Measurements from ENCODE around the gene SNN.

SNN gene

DNA sequence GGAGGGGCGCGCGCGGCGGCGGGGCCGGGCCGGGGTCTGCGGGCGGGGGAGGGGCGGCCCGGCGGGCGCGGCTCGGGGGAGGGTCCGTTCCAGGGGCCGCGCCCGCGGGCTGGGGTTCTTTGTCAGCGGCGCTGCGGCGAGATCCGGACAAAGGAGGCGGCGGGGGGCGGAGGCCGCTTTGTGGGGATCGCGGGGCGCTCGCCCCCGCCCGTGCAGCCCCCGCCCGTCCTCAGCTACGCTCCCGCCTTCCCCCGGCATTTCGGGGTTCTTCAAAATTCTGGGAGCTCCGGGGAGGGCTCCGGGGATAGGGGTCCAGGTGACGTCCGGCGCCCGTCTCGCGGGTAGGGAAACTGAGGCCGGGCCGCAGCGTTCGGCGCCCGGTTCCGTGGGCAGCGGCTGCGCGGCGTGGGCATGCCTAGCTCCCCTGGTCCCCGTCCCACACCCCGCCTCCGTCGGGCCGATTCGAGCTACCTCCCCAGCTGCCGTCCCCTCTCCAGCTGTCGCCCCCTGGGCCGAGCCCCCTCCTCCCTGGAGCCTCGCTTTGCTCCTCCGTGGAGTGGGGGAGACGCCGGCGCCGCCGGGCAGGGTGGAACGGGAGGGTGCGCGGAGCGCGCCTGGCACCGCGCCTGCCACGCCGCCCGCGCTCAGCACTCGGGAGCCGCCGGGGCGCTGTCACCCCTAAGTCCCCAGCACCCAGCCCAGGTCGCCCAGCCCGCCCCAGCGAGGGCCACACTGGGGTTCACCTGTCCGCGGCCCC, 546 bp downstream of the SNN start:
- peak; percentile 66 for DNase-seq

DNA sequence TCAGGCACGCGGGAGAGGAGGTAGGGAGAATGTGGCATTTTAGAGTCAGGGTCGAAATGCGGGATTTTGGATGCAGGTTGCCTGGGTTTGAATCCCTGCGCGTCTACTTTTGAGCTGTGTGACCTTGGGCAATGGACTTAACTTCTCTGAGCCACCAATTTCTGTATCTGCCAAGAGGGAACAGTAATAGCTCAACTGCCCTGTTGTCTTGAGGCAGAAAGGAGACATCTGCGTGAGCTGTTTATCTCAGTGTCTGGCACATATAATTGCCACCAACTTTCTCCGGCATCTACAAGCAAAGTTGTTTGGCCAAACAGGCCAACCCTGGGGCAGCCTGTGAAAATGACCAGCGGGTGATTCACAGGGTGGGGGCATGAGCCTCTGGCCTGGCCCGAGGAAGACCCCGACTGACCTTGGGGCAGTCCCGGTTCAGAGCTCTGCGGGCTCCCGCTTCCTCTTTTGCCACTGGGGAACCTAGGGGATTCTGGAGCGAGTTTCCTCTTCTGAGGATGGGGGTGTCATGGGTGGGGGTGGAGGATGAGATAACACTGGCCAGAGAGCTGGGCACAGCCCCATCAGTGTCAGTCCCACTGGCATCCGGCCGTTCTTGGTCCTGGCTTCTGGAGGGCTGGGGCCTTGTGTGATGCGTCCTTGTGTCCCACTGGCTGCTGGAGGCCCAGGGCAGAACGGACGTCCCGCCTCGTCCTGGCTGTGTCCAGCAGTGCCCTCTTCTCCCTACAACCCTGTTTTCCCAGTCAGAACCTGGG, 1.3 kb downstream of the SNN start:
- no peak for DNase-seq

- DNase-seq: peak; percentile 68
Measured at GRCh38 chr16:11670171-11671131, 2.2 kb downstream of the SNN start.

DNA sequence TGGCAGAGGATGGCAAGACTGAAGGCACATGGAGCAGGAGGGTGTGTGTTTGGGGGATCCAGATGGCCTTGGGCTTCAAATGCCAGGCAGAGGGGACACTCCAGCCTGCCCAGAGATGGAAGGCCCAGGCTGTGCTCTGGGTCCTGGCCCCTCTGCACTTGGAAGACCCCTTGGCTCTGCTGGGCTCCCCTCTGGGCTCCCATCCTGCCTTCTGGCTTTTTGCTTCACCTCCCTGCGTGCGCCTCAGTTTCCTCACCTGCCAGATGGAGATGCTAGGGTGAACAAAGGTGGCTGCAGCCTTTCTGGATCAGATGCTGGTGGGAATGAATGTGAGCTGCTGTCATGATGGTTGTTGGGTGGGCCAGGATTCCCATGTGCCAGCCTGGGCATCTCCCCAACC, 3.0 kb downstream of the SNN start:
- no peak for DNase-seq

DNA sequence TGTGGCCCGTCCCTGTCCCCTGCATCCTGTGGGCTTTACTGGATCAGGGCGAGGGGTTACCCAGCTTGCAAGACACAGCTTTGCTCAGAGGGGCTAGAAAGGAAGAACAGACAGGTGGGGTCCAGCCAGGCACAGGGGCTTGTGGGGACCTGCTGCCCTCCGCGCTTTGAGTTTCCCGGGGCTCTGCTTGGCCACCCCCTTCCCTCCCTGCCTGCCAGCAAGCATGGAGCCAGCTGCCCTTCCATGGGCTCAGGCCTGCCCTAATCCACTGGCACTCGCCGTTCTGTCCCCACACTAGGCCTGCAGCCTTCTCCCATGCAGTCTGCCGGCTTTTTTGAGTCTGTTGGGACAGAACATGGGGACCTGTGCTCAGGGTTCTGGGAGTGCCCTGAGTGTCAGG, 3.4 kb downstream of the SNN start:
- no peak for DNase-seq

DNA sequence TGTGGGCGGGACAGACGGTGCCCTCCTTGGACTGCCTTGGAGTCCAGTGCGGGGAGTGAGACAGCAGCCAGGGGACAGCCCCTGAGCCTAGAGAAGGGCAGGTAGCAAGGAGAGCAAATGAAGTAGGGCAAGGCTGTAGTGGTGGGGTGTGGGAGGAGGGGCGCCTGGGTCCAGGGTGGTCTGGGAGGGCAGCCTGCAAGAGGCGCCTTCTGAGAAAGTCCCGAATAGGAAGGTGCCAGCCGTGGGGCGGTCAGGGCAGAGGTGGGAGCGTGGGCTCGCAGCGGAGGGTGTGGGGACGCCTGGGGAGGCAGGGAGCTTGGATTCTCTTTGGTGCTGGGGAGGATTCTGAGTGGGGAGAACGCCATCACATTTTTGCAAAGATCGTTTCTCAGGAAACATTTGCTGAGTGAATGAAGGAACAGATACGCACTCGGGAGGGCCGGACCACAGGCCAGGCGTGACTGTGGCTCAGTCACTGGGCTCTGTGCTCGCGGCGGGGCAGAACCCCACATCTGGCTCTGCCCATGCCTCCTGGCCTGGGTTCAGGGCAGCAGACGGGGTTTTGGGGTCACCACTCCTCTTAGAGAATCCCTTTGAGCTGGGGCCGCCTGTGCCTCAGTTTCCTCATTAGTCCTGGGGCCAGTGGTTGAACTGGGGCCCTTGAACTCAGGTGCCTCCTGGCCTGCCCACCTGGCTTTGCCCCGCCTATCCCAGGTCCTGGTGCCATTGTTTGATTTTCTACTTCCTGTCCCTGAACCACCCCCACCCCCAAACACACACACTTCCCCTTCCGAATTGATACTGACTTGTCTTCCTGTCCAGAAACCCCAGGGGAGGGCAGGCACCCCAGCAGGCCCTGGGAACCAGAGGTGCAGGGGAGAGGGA, 4.2 kb downstream of the SNN start:
- DNase-seq: no peak

- DNase-seq: no peak
Measured at GRCh38 chr16:11673091-11674000, 5.1 kb downstream of the SNN start.

DNA sequence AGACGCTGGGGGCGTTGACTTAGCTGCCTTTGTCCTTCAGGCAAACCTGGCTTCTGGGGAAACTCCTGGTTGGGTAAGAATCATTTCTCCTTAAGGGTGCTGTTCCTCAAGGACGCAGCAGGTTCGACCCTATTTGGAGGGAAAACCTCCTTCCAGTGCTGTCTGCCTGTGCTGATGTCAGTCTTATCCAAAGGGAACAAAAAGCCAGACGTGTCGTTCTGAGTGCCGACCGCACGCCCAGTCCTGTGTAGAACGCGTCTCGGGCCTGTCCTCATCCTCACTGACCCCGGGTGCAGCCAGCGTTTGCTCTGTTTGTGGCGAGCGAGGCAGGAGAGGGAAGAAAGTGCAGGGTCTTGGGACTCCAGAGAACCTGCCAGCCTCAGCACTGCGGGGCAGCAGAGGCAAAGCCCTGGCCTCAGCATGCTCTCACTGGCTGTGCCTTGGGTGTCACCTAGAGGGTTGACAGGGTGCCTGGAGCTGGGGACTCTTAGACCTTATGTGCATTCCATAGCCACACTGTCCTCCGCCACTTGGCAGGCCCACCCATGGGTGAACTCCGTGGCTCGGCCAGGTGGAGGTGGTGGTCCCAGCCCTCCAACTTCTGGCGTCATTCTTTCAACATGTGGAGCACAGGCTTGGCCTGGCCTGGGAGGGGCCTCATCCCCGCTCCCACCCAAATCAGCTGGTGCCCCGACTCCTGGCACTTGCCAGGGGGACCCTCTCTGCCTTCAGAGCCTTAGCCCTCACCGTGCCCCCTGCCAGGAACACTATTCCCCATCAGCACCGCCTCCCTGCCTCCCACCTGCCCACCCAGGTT, 6.0 kb downstream of the SNN start:
- DNase-seq: no peak

GRCh38 chr16:11674818-11675560, 6.7 kb downstream of the SNN start:
- DNase-seq: no peak

GRCh38 chr16:11675561-11676511, 7.6 kb downstream of the SNN start:
- no peak for DNase-seq

GRCh38 chr16:11676799-11677198, 8.5 kb downstream of the SNN start:
- DNase-seq: no peak

GRCh38 chr16:11677451-11677951, 9.2 kb downstream of the SNN start:
- DNase-seq: no peak

- no peak for DNase-seq
Measured at GRCh38 chr16:11677959-11678881, 10.0 kb downstream of the SNN start.

DNA sequence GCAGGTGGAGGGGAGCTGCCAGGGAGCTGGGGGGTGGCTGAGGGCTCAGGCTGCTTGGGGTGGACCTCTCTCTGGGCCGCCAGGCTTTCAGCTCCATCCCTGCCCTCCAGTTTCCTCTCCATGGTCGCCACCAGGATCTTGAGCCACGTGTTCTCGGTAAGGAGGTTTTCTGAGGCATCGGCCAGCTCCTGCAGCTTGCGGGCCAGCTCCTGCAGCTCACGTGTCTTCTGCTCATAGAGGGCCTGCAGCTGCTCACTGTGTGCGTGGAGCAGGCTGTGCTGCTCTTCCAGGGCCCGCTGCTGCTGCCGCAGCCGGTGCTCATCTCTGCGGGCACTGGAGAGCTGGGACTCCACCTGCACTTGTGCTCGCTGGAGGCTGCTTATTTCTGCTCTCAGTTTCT, 11.0 kb downstream of the SNN start:
- DNase-seq: no peak

DNA sequence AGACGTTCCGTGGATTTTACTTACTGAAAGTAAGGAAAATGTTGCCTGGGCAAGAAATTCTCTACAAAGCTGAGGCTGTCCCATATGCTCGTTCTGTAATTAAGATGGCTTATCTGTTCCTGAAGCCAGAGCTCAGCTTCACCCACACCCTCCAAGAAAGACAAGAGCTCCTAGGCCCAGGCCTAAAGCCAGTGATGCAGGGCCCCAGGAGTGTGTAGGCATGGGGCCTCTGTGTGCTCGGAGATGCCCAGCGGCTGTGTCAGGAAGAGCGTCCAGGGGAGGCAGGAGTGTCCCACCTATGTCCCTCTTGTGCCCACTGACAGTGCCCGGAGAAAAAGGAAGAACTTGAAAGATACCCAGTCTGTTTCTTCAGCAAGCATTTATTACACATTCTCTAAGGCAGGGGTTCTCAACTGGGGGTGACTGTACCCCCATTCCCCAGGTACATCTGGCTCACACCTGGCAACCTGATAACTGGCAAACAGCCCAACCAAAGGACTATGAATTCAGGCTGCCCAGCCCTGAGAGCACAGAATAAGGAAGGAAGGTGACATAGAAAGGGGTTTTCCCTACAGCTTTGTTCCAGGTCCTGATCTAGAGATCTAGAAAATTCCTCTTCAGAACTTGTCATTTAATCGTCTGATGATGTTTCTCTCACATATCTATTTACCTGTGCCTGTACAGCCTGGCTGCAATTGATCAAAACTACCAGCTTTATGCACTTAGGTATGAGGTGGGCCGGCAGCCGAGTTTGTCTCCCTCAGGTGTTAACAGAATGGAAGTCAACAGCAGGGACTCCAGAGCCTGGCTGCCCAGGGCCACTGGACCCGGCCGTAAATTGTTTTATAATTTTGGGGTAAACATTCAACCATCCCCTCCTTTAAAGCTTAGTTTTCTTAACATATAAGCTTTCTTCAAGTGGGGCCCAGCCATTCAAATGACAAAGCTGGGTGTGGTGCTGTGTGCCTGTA, 12.0 kb downstream of the SNN start:
- DNase-seq: no peak

- no peak for DNase-seq
Measured at GRCh38 chr16:11681556-11681955, 13.3 kb downstream of the SNN start.

Data from activated CD8-positive, alpha-beta memory T cell treated with anti-CD3 and anti-CD28 coated beads, Interleukin-2, amount 50 U/mL, for 48 hours (primary cell).